ENCODE measurements around the gene PCID2.

The PCID2 gene

DNA sequence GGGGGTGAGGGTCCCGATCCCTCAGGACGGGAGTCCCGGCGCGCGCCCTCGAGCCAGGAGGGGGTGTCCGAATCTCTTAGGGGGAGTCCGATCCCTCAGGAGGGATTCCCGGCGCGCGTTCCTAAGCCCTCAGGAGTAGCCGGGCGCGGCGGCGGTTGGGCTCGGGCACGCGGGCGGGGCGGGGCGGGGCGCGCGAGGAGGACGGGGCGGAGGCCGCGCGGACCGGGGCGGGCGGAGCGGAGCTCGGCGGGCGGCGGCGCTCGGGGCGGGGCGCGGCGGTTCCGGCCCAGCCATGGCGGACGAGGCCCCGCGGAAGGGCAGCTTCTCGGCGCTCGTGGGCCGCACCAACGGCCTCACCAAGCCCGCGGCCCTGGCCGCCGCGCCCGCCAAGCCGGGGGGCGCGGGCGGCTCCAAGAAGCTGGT, 878 bp upstream of the PCID2 start, which contains the start of gene CUL4A:
Gene CUL4A, plus strand, starts transcription at position 278 of the 423 bp plus-strand sequence. Its CDS starts 15 bp downstream, at position 293.
- Histone ChIP-seq H3K9me3 (no peaks in the 10 kb centered on the region), H3K4me3 (peak within 1 kb of the TSS; percentile 80 to 99), H3K36me3 (peaks cover 0 to 6% (median 0%) of the 10 kb centered on the region in 3 donors), H3K27me3 (no peaks in the 10 kb centered on the region), H3K27ac (peak within 1 kb of the TSS; percentile 97 to 98), H3K4me1 (peaks cover 0 to 53% (median 38%) of the 10 kb centered on the region in 4 donors)
- peak; percentile 71 to 90 for DNase-seq
- TF ChIP-seq, protein P1, sequence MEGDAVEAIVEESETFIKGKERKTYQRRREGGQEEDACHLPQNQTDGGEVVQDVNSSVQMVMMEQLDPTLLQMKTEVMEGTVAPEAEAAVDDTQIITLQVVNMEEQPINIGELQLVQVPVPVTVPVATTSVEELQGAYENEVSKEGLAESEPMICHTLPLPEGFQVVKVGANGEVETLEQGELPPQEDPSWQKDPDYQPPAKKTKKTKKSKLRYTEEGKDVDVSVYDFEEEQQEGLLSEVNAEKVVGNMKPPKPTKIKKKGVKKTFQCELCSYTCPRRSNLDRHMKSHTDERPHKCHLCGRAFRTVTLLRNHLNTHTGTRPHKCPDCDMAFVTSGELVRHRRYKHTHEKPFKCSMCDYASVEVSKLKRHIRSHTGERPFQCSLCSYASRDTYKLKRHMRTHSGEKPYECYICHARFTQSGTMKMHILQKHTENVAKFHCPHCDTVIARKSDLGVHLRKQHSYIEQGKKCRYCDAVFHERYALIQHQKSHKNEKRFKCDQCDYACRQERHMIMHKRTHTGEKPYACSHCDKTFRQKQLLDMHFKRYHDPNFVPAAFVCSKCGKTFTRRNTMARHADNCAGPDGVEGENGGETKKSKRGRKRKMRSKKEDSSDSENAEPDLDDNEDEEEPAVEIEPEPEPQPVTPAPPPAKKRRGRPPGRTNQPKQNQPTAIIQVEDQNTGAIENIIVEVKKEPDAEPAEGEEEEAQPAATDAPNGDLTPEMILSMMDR (IDR thresholded peaks at IDR 0.05), result no peak
- intact Hi-C loops (cut with DNase I; ENCODE audit: low total_unique reads), result loop anchor here (10.0 kb wide), 1 partner anchor 55 kb away; the partner anchor contains the start of gene PROZ

DNA sequence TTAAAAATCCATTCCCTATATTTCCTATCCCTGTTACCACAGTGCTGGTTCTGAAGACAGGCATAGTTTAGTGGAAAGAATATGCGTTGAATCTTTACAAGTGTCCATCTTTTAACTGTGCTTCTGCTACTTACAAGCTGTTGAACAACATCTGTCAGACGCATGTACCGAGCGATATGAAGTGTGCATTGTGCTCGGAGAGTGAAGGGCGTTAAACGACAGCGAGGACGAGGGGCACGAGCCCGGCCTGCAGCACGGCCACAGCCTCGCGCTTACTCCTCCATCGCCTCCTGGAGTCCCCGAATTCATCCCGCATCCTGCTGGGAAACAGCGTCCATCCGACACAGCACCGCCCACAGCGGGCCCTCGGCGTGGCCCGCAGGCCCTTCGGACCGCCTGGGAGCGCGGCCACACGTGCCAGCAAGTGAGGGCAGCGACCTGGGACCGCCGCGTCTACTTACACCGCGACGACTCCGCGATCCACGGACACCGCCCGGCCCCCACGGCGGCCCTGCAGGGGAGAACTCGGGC, 514 bp downstream of the PCID2 start:
- H3K36me3 ChIP-seq, result peaks cover 0 to 10% (median 0%) of the 10 kb centered on the region in 3 donors
- TF ChIP-seq, protein P1 (IDR thresholded peaks at IDR 0.05), result no peak
- peak overlapping the region; percentile 97 to 98 for H3K27ac ChIP-seq
- H3K9me3 ChIP-seq, result no peaks in the 10 kb centered on the region
- peaks cover 0 to 63% (median 49%) of the 10 kb centered on the region in 4 donors for H3K4me1 ChIP-seq
- H3K4me3 ChIP-seq, result peak overlapping the region; percentile 80 to 99
- H3K27me3 ChIP-seq, result no peaks in the 10 kb centered on the region
- intact Hi-C loops (cut with DNase I; ENCODE audit: low total_unique reads), result loop anchor here (10.0 kb wide), 1 partner anchor 53 kb away; the partner anchor contains the start of gene PROZ
- DNase-seq, result peak in 1 of 2 donors; percentile 73

DNA sequence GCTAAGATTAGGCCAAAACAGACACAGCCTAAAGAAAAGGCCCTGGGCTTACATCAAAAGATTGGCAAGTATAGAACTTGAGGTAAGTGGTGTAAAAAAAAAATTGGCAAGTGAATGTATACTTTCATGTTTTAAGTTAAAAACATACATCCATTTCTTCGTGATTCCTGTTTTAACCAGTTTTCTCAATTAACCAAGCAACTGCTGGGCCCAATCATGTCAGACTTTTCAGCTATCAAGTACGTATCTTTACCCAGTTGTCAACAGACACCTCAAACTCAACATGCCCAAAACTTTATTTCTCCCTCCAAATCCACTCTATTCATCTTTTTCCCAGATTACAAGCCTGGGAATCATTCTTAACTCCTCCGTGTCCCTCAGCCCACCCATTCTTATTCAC, 1.0 kb downstream of the PCID2 start:
- TF ChIP-seq, protein P1 (IDR thresholded peaks at IDR 0.05), result no peak

DNA sequence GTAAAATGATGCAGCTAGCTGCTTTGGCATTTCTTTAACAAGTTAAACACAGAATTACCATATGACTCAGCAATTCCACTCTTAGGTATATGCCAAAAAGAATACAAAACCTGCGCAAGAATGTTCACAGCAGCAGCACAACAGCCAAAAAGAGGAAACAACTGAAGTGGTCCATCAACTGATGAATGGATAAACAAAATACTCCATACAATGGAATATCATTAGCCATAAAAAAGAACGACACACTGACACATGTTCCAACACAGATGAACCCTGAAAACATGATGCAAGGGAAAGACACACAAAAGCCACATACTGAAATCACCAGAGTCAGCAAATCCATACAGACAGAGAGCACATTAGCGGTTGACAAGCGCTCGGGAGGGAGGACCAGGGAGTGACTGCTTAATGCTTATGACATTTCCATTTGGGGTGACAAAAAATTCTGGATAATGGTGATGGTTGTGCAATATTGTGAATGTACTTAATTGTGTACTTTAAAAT, 3.0 kb downstream of the PCID2 start:
- Histone ChIP-seq H3K4me1 (peaks cover 0 to 50% (median 38%) of the 10 kb centered on the region in 4 donors), H3K36me3 (peaks cover 0 to 10% (median 0%) of the 10 kb centered on the region in 3 donors), H3K4me3 (no peak overlapping the region), H3K27ac (no peak overlapping the region), H3K9me3 (no peaks in the 10 kb centered on the region), H3K27me3 (no peaks in the 10 kb centered on the region)
- TF ChIP-seq, protein P1 (IDR thresholded peaks at IDR 0.05), result no peak
- intact Hi-C loops (cut with DNase I; ENCODE audit: low total_unique reads), result loop anchor here (10.0 kb wide), 1 partner anchor 51 kb away; the partner anchor contains the start of gene PROZ
- no peak for DNase-seq

More for the DNA sequence above, 1.0 kb downstream of the PCID2 start:
- Histone ChIP-seq H3K27me3 (no peaks in the 10 kb centered on the region), H3K4me1 (peaks cover 0 to 63% (median 50%) of the 10 kb centered on the region in 4 donors), H3K9me3 (no peaks in the 10 kb centered on the region), H3K36me3 (peaks cover 0 to 10% (median 0%) of the 10 kb centered on the region in 3 donors), H3K4me3 (peak overlapping the region; percentile 80 to 99), H3K27ac (peak overlapping the region; percentile 97 to 98)
- intact Hi-C loops (cut with DNase I; ENCODE audit: low total_unique reads), result loop anchor here (10.0 kb wide), 1 partner anchor 53 kb away; the partner anchor contains the start of gene PROZ
- no peak for DNase-seq

DNA sequence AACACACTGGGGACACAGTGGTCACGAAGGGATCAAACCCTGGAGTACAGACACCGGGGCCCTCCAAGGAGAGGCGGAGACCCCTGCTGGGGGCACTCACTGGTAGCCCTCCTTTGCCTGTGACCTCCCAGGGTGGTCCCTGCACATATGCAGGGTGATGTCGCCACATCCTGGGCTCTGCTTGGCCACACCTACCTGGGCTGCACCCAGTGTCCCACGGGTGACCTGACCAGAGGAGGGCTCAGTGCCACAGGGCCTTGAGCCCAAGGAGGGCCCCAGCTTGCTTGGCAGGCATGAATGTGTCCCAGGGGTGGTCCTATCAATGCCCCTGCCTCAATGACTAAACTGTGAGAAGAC, 4.1 kb downstream of the PCID2 start:
- TF ChIP-seq, protein P1 (IDR thresholded peaks at IDR 0.05), result no peak
- no peak for DNase-seq
- Histone ChIP-seq H3K4me1 (peaks cover 0 to 45% (median 34%) of the 10 kb centered on the region in 4 donors), H3K27me3 (no peaks in the 10 kb centered on the region), H3K9me3 (no peaks in the 10 kb centered on the region), H3K27ac (no peak overlapping the region), H3K4me3 (no peak overlapping the region), H3K36me3 (peaks cover 9 to 20% (median 10%) of the 10 kb centered on the region in 3 donors)
- intact Hi-C loops (cut with DNase I; ENCODE audit: low total_unique reads), result loop anchor here (5.0 to 10.0 kb wide), 2 partner anchors 50 to 93 kb away; partner anchors contain the start of genes LAMP1 and PROZ

All from tibial artery (tissue), 4 donors.